KG1 (cell line): ENCODE results near the gene NANOS2.

Experiments used
- DNase-seq: peaks from one replicate; lab custom pipeline; 2025; lab: John Stamatoyannopoulos, UW

NANOS2 gene

GRCh38 chr19:45895519-45895972 lies 19.0 kb downstream of the NANOS2 start:
- no peak for DNase-seq

GRCh38 chr19:45890877-45891276 lies 23.7 kb downstream of the NANOS2 start:
- DNase-seq = no peak

DNA sequence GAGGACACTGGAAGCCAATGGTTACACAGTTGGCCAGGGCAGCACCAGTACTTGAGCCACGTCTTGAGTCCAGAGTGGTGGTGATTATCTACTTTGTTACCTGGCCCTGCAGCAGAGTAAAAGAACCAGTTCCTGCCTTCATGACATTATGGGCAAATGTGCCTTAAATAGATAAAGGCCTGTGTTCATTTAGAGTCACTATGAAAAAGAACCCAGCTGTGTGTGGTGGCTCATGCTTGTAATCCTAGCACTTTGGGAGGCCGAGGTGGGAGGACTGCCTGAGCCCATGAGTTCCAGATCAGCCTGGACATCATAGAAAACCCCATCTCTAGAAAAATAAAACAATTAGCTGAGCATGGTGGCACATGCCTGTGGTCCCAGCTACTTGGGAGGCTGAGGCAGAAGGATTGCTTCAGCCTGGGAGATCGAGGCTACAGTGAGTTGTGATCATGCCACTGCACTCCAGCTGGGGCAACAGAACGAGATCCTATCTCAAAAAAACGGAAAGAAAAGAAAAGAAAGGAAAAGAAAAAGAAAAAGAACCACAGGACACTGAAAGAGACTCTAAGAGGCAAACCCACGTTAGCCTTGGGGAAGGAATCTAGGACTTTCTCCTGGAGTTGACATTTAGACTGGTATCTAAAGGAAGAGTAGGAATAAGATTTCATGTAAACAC lies 25.2 kb downstream of the NANOS2 start:
- no peak for DNase-seq

DNA sequence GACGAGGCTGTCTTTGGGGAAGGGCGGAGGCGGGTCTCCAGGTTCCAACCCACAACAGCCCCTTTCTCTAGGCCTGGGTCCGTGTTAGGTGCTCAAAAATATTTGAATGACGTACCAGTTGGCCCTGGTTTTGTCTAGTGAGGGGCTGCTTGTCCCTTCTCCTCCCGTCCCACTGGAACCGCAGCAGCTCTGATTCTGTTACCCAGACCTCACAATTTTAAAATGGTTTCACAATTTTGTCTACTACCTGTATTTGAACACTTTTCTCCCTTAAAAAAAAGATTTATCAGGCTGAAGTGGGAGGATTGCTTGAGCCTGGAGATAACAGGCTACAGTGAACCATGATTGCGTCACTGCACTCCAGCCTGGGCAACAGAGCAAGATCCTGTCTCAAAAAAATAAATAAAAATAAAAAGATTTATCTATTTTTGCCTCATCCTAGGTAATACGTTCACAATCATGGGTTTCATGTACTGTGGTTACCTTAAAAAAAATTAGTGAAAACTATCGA lies 27.3 kb downstream of the NANOS2 start:
- no peak for DNase-seq

- DNase-seq = peak; percentile 92
Observed at GRCh38 chr19:45886427-45887199, 28.0 kb downstream of the NANOS2 start.

- DNase-seq = peak; percentile 87
Observed at GRCh38 chr19:45885556-45886426, 28.8 kb downstream of the NANOS2 start, which contains the start of gene IRF2BP1. Gene IRF2BP1 (minus strand): TSS chr19:45886141. CDS start chr19:45885774, 367 bp downstream.

GRCh38 chr19:45884682-45885555 lies 29.7 kb downstream of the NANOS2 start:
- DNase-seq = no peak

GRCh38 chr19:45883881-45884681 lies 30.5 kb downstream of the NANOS2 start:
- no peak for DNase-seq

DNA sequence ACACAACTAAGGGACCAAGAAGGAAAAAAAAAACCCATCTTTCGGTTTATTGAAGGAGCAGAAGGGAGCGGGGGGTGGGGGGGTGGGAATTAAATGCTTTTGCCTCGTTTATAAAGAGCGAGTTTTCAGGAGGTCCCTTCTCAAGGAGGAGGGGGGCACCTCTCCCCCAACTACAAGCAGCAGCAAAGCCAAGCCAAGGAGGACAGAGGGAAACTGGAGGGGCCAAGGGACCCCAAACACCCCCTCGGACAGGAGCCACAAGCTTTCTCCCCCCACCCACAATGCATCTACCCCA lies 31.0 kb downstream of the NANOS2 start:
- DNase-seq = no peak

DNA sequence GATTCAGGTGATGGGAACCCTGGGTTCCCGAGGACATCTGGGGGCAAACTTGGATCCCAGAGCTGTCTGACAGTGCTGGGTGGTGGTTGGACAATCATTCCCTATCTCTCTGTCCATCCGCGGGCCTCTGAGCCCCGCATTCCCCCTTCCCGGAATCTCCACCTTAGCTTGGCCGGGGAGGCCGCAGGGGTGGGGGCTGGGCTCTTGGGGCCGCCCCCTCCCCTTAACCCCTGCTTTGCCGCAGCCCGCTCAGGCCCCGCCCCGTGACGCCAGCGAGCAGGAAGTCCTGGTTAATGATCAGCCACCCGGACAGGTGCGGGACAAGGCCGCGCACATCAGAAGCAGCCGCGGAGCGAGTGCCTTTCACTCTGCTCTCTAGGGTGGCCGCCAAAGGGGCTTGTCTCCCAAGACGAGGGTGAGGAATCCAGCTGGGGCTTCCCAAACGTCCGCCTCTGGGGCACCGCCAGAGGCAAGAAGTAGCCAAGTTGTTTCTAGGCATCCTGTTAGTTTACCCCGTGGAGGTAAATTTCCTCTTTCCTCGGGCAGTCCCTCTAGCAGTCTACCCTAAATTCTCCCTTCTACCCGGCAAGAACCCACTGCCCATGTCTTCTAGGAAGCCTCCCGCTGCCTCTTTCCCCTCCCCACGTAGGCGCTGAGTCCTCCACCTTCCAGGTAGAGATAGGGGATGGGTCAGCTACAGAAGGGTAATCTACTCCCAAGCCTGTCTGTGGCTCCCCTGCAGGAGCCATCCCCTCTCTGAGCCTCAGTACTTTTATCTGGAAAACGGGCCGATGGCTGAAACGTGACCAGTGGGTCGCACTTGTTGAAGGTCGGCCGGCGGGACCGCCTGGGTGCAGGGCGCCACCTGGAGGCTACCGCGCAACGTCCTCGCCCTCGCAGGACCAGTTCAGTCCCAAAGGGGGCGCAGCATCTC lies 31.7 kb downstream of the NANOS2 start:
- DNase-seq = peak; percentile 65

GRCh38 chr19:45881909-45882528 lies 32.6 kb downstream of the NANOS2 start:
- no peak for DNase-seq

DNA sequence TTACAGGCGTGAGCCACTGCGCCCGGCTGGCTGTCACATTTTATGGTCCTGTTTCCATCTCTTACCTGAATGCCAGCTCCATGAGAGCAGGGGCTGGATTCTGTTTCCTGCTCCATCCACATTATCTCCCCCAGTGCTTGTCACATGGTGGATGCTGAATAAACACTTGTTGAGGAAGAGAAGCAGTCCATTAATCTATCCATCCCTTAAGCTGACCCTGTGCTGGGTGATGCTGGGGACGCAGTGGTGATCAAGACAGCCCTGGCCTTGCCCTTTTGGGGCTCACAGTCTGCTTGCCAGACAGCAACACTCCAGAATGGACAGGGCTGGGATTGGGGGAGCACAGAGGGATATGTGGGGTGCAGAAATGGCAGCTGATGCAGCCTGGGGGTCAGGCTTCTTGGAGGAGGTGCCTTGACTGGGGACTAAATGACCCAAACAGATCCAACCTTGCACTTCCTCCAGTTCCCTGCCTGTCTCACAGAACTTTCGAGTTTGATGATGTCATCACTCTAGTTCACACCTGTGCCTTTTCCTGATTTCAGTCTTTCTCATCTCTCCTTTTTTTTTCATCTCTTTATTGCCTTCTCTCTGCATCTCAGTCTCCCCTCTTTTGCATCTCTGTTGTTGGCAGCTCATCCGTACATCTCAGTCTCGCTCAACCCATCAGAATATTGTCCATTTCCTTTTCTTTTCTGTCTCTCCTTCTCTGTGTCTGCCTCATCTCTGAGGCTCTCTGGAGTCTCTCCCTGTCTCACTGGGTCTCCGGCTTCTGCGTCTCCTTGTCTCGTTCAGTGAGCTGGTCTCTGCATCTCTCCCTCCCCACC lies 33.3 kb downstream of the NANOS2 start:
- no peak for DNase-seq

- no peak for DNase-seq
Observed at GRCh38 chr19:45879971-45880370, 34.6 kb downstream of the NANOS2 start.

- no peak for DNase-seq
Observed at GRCh38 chr19:45879055-45879454, 35.5 kb downstream of the NANOS2 start.

- DNase-seq = no peak
Observed at GRCh38 chr19:45878043-45878794, 36.4 kb downstream of the NANOS2 start.

- no peak for DNase-seq
Observed at GRCh38 chr19:45876411-45877197, 38.0 kb downstream of the NANOS2 start.

DNA sequence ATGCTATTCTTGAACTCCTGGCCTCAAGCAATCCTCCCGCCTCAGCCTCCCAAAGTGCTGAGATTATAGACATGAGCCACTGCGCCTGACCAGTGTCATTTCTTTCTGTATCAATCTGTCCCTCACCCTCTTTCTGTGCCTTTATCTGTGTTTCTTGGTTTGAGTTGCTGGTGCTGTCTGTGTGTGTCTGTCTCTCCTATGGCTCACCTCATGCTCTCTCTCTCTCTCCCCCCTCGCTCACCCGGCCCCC lies 38.5 kb downstream of the NANOS2 start:
- DNase-seq = no peak
